HEK293 (cell line): ENCODE data around the gene SUFU.

Experiments used
- CTCF ChIA-PET: fragments of 350-600 bp; formaldehyde crosslinking; extraction: SDS; loops from one replicate; lab custom pipeline; 2021; ENCODE audit warnings: antibody characterized with exemption; lab: Yijun Ruan, JAX
- POLR2A ChIA-PET: fragments of 300-600 bp; formaldehyde crosslinking; extraction: SDS; loops from one replicate; lab custom pipeline; 2020; ENCODE audit warnings: antibody characterized with exemption, inconsistent platforms; lab: Yijun Ruan, JAX
- H3K27ac ChIP-seq: fragments of 200-500 bp; sonication (Bioruptor generic); 2 replicates; pipeline ENCODE4 v1.5.1; 2014; ENCODE audit warnings: low read depth, low read length, control low read depth, inconsistent platforms; ENCODE audit errors: extremely low read depth
- H3K36me3 ChIP-seq, 2 experiments: fragments of 200-500 bp in 1 of 2; sonication (Bioruptor generic) in 1 of 2; 1 replicate in 1 of 2; 2 replicates in 1 of 2; pipeline ENCODE4 v1.5.1; 2014 to 2017; ENCODE audit warnings: inconsistent platforms in 2 of 2, low read length in 2 of 2; ENCODE audit not compliant: control insufficient read depth in 2 of 2, insufficient read depth in 1 of 2
- H3K4me1 ChIP-seq: fragments of 200-500 bp; sonication (Bioruptor generic); 2 replicates; pipeline ENCODE4 v1.5.1; 2014; ENCODE audit warnings: mild to moderate bottlenecking, low read length, inconsistent platforms; ENCODE audit not compliant: control insufficient read depth, insufficient read depth
- H3K4me3 ChIP-seq: 2 replicates; pipeline ENCODE4 v1.5.1; 2011; ENCODE audit warnings: low read depth, mild to moderate bottlenecking, control low read depth, low read length, moderate library complexity
- H3K9me3 ChIP-seq: fragments of 200-500 bp; sonication (Bioruptor generic); 2 replicates; pipeline ENCODE4 v1.5.1; 2014; ENCODE audit warnings: low read depth, low read length, inconsistent platforms; ENCODE audit not compliant: control insufficient read depth, insufficient read depth
- BCL11A ChIP-seq: fragments of 450-650 bp; formaldehyde crosslinking; IDR thresholded peaks from 2 replicates; pipeline ENCODE4 v1.5.1; 2016; ENCODE audit warnings: low read depth, missing biosample characterization, missing genetic modification characterization
- HIC1 ChIP-seq: fragments of 450-650 bp; formaldehyde crosslinking; IDR thresholded peaks from 2 replicates; pipeline ENCODE4 v1.5.1; 2016; ENCODE audit warnings: missing biosample characterization, missing genetic modification characterization
- MYNN ChIP-seq: fragments of 450-650 bp; formaldehyde crosslinking; IDR thresholded peaks from 2 replicates; pipeline ENCODE4 v1.5.1; 2016; ENCODE audit warnings: missing biosample characterization, missing genetic modification characterization, borderline replicate concordance
- RBAK ChIP-seq: fragments of 450-650 bp; formaldehyde crosslinking; IDR thresholded peaks from 2 replicates; pipeline ENCODE4 v1.5.1; 2016; ENCODE audit warnings: missing biosample characterization, missing genetic modification characterization
- ZBTB10 ChIP-seq: fragments of 450-650 bp; formaldehyde crosslinking; IDR thresholded peaks from 2 replicates; pipeline ENCODE4 v1.5.1; 2016; ENCODE audit warnings: missing biosample characterization, missing genetic modification characterization
- ZBTB20 ChIP-seq: fragments of 450-650 bp; formaldehyde crosslinking; IDR thresholded peaks from 2 replicates; pipeline ENCODE4 v1.5.1; 2016; ENCODE audit warnings: missing biosample characterization, missing genetic modification characterization
- ZEB2 ChIP-seq: fragments of 450-650 bp; formaldehyde crosslinking; IDR thresholded peaks from 2 replicates; pipeline ENCODE4 v1.5.1; 2016; ENCODE audit warnings: missing biosample characterization, missing genetic modification characterization
- ZNF132 ChIP-seq: fragments of 450-650 bp; formaldehyde crosslinking; IDR thresholded peaks from 2 replicates; pipeline ENCODE4 v1.5.1; 2017; ENCODE audit warnings: missing biosample characterization, missing genetic modification characterization, borderline replicate concordance
- ZNF140 ChIP-seq: fragments of 450-650 bp; formaldehyde crosslinking; IDR thresholded peaks from 2 replicates; pipeline ENCODE4 v1.5.1; 2016; ENCODE audit warnings: missing biosample characterization, missing genetic modification characterization
- ZNF221 ChIP-seq: fragments of 450-650 bp; formaldehyde crosslinking; IDR thresholded peaks from 2 replicates; pipeline ENCODE4 v1.5.1; 2017; ENCODE audit warnings: missing biosample characterization, missing genetic modification characterization, borderline replicate concordance
- ZNF24 ChIP-seq: fragments of 450-650 bp; formaldehyde crosslinking; IDR thresholded peaks from 2 replicates; pipeline ENCODE4 v1.5.1; 2016; ENCODE audit warnings: missing biosample characterization, missing genetic modification characterization
- ZNF266 ChIP-seq: fragments of 450-650 bp; formaldehyde crosslinking; IDR thresholded peaks from 2 replicates; pipeline ENCODE4 v1.5.1; 2016; ENCODE audit warnings: missing biosample characterization, missing genetic modification characterization, low read depth
- ZNF426 ChIP-seq: fragments of 450-650 bp; formaldehyde crosslinking; IDR thresholded peaks from 2 replicates; pipeline ENCODE4 v1.5.1; 2017; ENCODE audit warnings: missing biosample characterization, missing genetic modification characterization, mild to moderate bottlenecking, inconsistent platforms, moderate library complexity
- ZNF530 ChIP-seq: fragments of 450-650 bp; formaldehyde crosslinking; IDR thresholded peaks from 2 replicates; pipeline ENCODE4 v1.5.1; 2016; ENCODE audit warnings: low read depth, missing biosample characterization, missing genetic modification characterization
- ZNF704 ChIP-seq: fragments of 450-650 bp; formaldehyde crosslinking; IDR thresholded peaks from 2 replicates; pipeline ENCODE4 v1.5.1; 2016; ENCODE audit warnings: missing biosample characterization, missing genetic modification characterization
- ZNF830 ChIP-seq: fragments of 450-650 bp; IDR thresholded peaks from 2 replicates; pipeline ENCODE4 v1.5.0; 2018; ENCODE audit warnings: missing biosample characterization, missing genetic modification characterization, low read depth, mild to moderate bottlenecking, moderate library complexity
- TF ChIP-seq, protein P1 (sequence below): fragments of 450-650 bp; formaldehyde crosslinking; IDR thresholded peaks from 2 replicates; pipeline ENCODE4 v1.5.1; 2016; ENCODE audit warnings: missing biosample characterization, missing genetic modification characterization
- TF ChIP-seq, protein P2 (sequence below): fragments of 450-650 bp; IDR thresholded peaks from 2 replicates; pipeline ENCODE4 v1.5.1; 2018; ENCODE audit warnings: missing biosample characterization, mild to moderate bottlenecking, missing genetic modification characterization

SUFU gene

GRCh38 chr10:102677331-102678067, 173.7 kb downstream of the SUFU start (continued):
- TF ChIP-seq, protein P1, sequence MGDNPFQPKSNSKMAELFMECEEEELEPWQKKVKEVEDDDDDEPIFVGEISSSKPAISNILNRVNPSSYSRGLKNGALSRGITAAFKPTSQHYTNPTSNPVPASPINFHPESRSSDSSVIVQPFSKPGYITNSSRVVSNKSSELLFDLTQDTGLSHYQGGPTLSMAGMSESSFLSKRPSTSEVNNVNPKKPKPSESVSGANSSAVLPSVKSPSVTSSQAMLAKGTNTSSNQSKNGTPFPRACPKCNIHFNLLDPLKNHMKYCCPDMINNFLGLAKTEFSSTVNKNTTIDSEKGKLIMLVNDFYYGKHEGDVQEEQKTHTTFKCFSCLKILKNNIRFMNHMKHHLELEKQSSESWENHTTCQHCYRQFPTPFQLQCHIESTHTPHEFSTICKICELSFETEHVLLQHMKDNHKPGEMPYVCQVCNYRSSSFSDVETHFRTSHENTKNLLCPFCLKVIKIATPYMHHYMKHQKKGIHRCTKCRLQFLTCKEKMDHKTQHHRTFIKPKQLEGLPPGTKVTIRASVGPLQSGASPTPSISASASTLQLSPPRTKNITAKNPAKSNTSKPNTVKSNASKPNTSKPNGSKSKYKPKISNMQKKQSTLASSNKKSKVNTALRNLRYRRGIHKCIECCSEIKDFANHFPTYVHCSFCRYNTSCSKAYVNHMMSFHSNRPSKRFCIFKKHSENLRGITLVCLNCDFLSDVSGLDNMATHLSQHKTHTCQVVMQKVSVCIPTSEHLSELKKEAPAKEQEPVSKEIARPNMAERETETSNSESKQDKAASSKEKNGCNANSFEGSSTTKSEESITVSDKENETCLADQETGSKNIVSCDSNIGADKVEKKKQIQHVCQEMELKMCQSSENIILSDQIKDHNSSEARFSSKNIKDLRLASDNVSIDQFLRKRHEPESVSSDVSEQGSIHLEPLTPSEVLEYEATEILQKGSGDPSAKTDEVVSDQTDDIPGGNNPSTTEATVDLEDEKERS (tag by site-specific recombination), result no peak
- TF ChIP-seq BCL11A, result no peak
- no peak for TF ChIP-seq ZNF221 (tag by site-specific recombination)
- TF ChIP-seq ZNF132 (tag by site-specific recombination), result no peak
- no peak for TF ChIP-seq ZNF530 (tag by site-specific recombination)

- peaks cover 15% of the 10 kb centered on the region for H3K4me1 ChIP-seq
- H3K9me3 ChIP-seq, result no peaks in the 10 kb centered on the region
- H3K27ac ChIP-seq, result no peak overlapping the region
- no peak overlapping the region for H3K4me3 ChIP-seq
- no peak for TF ChIP-seq ZNF140
- TF ChIP-seq ZNF24 (tag by site-specific recombination), result no peak
- TF ChIP-seq HIC1 (tag by site-specific recombination), result no peak
- TF ChIP-seq ZNF266 (tag by site-specific recombination), result no peak
- TF ChIP-seq, protein P2, sequence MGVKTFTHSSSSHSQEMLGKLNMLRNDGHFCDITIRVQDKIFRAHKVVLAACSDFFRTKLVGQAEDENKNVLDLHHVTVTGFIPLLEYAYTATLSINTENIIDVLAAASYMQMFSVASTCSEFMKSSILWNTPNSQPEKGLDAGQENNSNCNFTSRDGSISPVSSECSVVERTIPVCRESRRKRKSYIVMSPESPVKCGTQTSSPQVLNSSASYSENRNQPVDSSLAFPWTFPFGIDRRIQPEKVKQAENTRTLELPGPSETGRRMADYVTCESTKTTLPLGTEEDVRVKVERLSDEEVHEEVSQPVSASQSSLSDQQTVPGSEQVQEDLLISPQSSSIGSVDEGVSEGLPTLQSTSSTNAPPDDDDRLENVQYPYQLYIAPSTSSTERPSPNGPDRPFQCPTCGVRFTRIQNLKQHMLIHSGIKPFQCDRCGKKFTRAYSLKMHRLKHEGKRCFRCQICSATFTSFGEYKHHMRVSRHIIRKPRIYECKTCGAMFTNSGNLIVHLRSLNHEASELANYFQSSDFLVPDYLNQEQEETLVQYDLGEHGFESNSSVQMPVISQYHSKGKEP (tag by site-specific recombination), result no peak
- TF ChIP-seq ZNF704 (tag by site-specific recombination), result no peak
- no peak for TF ChIP-seq ZNF426 (tag by site-specific recombination)
- no peak for TF ChIP-seq RBAK (tag by site-specific recombination)
- TF ChIP-seq MYNN, result no peak
- TF ChIP-seq ZEB2, result no peak
- no peak for TF ChIP-seq ZNF830 (tag by site-specific recombination)
- no peak for TF ChIP-seq ZBTB20
- no peak for TF ChIP-seq ZBTB10 (tag by site-specific recombination)
- peaks cover 0 to 17% of the 10 kb centered on the region in 2 experiments; a peak in 1 of 3 replicates for H3K36me3 ChIP-seq
- CTCF ChIA-PET, result interaction anchor here (0.6 to 7.2 kb wide), 18 partner anchors 9 to 284 kb away, joined by 3 to 57 read pairs (median 4); partner anchors contain the start of genes ARL3 and SFXN2
- POLR2A ChIA-PET, result interaction anchor here (2.5 kb wide), 1 partner anchor 36 kb away, joined by 10 read pairs; the partner anchor contains the start of genes ARL3 and SFXN2
Measured at GRCh38 chr10:102678068-102678400, 174.3 kb downstream of the SUFU start.
